Activated gamma-delta T cell (primary cell): Measurements from ENCODE around the gene GXYLT2.

Source experiments
- DNase-seq: peaks from one replicate; lab custom pipeline; 2025; lab: John Stamatoyannopoulos, UW

GXYLT2 gene

DNA sequence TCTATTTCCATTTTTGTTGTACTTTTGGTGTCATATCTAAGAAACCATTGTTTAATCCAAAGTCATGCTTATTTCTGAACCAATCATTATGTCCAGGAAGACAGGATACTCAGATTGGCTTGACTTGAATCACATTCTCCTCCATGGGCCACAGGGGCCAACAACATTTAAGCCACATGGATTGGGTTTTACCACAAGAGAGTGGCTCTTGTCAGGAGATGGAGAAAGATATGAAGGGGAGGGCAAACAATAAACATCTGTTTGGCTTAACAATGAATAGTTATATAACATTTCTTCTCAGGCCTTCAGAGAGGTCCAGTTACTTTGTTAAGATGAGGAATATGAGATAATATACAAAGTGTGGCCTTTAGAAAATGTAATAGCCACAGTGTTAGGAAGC, 44.6 kb downstream of the GXYLT2 start:
- no peak for DNase-seq

DNA sequence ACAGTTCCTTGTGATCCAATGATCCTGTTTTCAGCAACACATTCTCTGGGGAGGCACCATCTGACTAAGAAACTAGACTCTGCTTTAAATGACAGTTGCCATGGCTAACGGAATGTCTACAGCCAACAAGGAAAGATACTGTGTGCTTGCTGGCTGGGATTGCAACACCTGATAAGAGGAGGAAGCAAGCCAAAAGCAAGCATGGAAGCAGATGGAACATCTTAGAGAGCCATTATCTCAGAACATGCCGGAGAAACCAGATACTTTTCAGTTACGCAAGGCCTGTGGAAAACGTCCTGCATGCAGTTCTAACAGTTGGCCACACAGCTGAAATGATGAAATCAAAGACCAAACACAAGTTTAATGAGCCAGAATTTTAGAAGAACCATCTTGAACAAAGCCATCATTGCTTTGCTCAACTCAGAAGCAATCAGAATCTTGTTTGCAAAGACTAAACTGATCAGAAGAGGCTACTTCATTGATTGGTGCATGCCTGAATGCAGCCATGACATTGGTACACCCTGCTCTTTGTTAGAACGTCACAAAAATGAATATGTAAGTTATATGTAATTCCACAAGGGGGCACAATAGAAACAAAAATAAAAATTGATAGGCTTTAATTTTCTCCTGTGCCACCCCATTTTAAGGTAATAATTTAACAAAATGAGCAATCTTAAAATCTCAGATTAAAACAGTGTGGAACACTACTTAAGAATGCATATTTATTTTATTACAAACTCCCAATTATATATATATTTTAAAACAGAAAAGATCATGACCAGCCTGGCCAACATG, 50.8 kb downstream of the GXYLT2 start:
- no peak for DNase-seq

DNA sequence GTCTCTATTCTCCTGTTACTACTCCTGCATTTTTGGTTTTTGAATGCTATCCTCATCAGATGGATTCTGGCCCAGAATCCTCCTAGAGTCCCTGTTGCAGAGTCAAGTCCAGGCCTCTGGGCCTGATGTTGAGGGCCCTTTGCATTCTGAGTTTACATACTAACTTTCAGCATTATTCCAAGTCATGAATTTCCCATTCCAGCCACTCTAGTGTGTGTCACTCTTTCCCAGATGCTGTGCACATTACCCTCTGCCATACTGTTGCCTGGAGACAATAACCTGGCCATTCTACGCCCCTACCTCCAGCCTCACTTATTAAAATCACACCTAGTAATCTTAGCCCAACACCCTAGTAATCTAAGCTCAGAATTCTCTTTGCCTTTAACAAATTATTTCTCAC, 53.4 kb downstream of the GXYLT2 start:
- no peak for DNase-seq

DNA sequence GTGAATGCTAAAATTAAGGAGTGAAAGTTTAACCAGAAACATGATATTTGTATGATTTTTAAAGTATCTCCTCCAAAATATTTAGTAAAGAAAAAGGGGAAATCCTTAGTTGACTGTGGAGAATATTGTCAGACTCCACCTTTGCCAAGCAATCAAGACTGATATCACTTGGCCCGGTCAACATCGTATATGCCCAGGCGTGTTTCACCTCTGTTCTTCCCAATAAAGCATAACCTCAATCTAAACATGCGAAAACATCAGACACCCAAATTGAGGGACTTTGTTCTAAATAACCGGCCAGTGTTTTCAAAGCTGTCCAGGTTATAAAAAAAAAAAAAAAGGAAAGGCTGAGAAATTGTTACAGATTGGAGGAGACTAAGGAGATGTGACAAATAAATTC, 54.6 kb downstream of the GXYLT2 start:
- no peak for DNase-seq

DNA sequence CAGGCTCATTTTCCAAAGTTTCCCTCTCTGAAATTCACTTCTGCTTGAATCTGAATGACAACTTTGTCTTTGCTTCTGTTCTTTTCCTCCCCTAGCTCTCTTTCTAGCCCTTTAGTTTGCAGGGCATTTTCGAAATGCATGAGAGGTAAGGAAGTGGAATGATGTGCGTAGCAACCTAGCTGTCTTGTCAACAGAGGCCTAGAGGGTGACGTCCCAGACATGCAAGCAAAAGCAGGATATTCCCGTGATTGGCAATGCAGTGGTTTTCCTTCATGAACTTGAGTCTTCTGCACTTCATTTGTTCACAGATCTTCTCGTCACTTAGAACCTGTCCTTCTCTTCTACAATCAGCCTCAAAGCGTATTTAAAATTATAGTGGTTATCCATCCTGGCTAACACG, 56.9 kb downstream of the GXYLT2 start:
- no peak for DNase-seq

DNA sequence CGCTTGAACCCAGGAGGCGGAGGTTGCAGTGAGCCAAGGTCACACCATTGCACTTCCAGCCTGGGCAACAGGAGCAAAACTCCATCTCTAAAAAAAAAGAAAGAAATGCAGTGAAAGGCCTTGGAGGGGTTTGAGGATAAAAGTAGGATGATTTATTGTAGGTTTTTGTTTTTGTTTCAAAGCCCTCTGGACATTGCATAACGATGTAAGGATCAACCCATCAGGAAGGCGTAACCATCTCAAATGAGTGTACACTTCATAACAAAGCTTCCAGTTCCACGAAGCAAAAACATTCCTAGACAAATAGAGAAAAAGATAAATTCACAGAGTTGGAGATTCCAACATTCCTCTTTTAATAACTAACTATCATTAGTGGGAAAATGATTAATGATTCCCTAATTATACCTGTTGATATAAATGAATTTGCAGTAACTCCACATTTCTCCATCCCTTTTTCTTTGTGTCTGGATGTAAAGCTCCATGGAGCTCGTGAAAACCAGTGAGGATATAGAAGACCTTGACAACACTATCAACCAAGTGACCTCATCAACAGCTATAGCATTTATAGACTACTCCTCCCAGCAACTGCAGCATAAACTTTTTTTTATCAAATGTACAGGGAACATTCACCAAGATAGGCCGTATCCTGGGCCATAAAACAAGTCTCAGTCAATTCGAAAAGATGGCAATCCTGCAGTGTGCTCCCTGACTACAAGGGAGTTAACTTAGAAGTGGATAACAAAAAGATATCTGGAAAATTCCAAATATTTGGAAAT, 60.1 kb downstream of the GXYLT2 start:
- DNase-seq, result no peak

DNA sequence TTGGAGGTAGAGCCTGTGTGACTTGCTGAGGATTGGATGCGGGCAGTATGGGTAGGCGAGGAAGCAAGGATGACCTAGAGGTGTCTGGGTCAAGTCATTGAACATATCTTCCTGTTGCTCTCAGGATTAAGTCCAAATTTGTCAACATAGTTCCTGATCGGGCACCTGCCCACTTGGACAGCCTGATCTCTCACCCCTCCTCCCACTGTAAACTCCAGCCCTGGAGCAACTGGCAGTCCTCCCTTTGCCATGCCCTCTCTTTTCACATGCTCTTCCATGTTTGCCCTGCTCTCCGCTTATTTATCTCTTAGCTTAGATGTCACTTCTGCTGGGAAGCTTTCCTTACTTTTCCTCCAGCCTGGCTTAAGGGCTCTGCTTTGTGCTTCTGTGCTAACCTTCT, 61.2 kb downstream of the GXYLT2 start:
- DNase-seq, result no peak

DNA sequence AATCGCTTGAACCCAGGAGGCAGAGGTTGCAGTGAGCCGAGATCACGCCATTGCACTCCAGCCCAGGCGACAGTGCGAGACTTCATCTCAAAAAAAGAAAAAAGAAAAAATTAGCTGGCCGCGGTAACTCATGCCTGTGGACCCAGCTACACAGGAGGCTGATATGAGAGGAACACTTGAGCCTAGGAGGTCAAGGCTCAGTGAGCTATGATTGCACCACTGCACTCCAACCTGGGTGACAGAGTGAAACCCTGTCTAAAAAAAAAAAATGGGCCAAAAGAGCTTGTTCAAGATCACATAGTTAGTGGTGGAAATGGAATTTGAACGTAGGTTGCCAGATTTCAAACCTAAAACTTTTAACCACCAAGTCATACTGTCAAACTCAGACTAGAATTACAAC, 62.5 kb downstream of the GXYLT2 start:
- no peak for DNase-seq

DNA sequence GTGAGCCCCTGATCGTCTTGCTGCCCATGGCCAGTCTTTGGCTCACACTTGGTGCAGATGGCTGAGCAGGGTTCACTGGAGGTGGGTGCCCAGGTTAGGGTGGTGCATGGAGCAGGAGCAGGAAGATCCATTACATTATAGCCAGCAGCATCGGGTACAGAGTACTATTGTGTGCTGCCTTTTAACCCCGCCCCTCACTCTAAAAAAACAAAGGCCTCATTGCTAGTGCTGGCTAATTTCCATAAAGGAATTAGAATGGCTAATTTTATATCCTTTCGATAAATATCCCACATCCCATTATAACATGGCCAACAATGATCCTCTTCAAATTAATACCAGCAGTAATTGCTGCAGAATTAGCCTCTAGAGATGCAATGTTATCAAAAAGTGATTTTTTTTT, 63.0 kb downstream of the GXYLT2 start:
- no peak for DNase-seq

DNA sequence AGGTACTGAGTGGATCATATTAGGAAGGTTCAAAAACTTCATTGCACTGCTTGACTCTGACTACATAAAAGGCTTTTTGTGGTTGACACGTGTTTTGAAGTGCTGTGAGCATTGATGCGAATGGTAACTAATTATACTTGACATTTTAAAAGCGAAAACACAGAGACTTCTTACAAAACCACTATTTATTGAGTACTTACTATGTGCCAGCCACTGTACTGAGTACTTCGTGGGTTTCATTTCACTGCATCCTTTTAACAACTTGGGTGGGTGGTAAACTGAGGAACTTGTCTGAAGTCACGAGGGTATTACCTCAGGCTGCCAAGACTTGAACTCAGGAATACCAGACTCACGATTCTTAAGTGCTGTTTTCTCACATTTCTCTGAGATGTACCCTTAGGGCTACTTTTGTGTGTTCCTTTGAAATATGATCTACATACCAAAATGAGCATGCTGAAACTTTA, 63.4 kb downstream of the GXYLT2 start:
- DNase-seq, result no peak

DNA sequence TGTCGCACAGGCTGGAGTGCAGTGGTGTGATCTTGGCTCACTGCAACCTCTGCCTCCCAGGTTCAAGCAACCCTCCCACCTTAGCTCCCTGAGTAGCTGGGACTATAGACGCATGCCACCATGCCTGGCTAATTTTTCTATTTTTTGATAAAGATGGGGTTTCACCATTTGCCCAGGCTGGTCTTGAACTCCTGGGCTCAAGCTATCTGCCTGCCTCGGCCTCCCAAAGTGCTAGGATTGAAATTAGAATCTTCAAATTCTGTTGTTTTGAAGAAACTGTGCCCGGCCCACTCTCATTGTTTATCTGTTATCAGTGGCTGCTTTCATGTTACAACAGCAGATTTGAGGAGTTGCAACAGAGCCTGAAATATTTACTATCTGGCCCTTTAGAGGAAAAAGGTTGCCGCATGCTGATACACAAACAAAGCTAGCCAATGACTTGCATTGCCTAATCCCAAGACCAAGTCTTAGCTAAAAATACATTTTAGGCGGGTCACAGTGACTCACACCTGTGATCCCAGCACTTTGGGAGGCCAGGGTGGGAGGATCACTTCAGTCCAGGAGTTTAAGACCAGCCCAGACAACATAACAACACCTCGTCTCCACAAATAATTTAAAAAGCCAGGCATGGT, 65.6 kb downstream of the GXYLT2 start:
- DNase-seq, result no peak

DNA sequence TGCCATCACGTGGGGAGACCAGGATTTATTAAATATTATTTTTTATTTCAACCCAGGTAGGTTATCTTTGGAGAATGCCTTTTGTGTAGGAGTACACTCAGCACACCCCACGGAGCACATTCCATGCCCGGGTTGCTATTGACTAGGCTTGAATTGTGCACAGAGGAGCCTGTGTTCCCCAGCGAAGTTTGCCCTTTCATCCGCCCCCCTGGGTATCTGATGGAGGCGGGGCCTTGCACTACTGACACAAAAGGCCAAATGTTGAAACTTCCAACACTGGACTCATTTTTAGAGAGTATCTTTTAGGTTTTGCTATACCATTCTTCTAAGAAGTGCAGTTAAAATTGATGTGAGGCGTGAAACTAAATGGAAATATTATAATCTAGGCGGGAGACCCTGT, 69.5 kb downstream of the GXYLT2 start:
- no peak for DNase-seq

DNA sequence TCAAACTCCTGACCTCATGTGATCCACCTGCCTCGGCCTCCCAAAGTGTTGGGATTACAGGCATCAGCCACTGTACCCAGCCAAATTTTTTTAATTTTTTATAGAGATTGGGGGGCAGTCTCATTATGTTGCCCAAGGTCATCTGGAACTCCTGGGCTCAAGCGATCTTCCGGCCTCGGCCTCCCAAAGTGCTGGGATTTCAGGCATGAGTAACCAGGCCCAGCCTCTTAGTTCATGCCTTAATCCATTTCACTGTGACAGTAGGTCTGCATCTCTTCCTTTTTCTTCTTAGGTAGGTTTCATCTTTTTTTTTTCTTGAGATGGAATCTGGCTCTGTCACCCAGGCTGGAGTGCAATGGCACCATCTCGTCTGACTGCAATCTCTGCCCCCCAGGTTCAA, 71.5 kb downstream of the GXYLT2 start:
- DNase-seq, result no peak

DNA sequence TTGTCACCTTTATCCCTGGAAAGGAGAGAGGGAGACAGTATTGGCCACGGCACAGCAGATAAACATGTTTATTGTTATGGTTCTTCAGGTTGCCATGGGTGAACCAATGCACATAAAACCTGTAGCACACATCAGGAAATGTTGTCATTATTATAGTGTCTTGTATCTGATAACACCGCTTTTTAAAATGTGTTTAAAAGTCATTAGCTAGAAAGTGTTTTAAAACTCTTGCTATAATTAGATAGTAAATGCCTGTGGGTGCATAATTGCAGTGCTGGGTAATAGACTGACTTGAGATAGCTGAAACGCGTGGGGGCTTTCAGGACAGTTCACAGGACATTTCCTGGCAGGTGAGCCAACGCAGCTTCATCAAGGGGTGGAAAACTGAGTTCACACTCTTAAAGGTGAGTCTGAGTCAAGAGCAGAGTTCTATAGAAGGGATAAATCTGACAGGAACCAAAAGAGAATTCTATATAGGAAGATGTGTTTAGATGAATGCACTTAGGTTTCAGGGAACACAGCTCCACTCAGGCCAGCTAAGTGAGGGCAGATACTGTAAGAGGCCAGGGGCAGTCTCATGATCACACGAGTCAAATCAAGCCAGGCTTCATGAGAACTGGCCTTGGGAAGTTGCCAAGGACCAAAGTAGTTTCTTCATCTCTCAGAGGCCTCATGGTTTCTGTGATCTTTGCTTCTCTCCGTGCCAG, 73.1 kb downstream of the GXYLT2 start:
- no peak for DNase-seq

DNA sequence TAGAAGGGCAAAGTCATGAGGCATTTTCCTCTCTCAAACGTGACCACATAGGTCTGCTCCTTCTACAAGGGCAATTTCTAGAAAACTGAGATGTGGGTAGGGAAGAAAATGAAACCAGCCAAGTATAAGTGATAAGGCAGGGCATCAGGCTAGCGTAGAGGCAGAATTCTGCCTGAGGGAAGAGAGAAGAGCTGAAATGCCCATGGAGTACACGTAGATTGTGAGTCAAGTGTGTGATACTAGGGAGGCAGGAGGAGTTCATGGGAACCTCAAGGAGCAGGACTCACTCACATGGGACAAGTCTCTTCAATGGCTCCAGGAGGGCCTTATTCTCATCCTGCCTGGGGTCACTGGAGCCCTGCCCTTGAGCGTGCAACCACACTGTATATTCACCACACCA, 73.9 kb downstream of the GXYLT2 start:
- no peak for DNase-seq

DNA sequence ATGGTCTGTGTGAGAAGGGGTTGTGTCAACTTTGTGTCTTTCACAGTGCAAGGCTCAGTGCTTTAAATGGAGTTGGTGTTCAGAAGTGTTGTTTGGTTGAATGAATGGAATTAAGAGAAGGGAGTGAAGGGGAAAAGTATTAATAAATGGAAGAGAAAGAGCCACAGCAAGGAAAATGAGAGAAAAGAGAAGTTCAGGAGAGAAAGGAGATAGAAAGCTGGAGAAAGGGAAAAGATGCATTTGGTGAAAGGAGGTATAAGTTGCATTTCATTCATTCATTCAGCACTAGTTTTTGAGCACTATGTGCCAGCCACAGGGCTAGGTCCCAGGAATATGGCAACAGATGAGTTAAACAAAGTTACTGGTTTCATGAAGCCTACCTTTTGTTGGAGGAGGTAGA, 74.5 kb downstream of the GXYLT2 start:
- no peak for DNase-seq

DNA sequence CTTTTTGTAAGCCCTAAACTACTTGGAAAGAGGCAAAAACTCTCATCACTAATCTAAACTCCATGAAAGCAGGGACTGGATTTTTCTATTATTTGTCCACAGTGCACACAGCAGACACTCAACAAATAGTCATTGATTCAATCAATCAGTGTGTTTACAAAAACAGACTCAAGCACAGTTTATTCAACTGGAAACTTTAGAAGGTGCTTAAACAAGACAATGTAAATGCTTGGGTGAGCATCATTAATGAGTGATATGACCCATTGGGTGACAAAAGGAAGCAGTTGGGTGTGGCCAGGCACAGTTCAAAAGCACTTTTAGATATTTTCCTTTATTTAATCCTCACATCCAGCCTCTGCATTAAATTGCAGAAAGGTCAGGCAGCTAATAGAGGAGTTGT, 76.8 kb downstream of the GXYLT2 start:
- DNase-seq, result no peak

DNA sequence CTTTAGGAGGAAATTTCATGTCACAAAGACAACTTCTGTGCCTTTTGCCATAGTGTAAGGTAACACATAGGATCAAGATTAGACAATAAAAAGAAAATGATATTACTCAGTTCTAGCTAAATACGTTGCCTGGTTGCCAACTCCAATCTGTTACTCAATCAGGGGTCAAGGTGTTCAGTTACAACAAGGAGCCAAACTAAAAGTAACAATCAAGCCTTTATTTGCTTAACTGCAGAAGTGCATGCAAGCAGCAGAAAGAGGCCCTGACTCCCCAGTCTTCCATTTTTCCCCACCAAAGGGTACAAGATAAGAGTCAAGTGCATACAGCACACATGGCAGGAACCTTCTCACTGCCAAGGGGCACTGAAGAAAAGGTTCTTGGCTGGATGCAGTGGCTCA, 80.4 kb downstream of the GXYLT2 start:
- no peak for DNase-seq

DNA sequence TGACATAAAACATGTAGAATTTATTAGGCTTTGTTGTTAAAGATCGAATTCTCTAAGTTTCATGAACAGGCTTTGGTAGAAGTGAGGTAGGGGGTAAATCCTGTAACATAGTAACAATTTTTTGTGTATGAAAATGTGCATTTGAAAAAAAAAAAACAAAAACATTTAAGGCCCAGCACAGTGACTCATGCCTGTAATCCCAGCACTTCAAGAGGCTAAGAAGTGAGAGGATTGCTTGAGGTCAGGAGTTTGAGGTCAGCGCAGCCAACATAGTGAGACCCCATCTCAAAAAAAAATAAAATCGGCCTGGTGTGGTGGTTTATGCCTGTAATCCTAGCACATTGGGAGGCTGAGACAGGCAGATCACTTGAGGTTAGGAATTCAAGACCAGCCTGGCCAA, 81.9 kb downstream of the GXYLT2 start:
- DNase-seq, result no peak

DNA sequence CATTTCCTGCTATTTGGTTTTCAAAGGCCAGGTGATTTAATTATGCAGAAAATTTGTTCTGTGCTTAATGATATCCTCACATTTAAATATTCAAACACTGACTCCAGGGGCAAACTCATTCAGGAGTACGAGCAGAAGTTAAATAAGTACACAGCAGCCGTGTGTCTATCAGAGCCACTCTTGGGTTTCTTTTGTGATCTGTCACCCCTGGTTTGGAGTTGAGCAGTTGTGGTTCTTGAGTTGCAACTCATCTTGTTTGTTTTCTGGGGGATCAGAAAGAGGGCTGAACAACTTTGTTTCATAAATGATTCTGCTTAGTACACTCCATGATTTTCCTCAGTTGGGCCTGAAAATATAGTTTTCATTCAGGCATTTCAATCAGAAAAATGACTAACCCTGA, 83.1 kb downstream of the GXYLT2 start:
- DNase-seq, result no peak

DNA sequence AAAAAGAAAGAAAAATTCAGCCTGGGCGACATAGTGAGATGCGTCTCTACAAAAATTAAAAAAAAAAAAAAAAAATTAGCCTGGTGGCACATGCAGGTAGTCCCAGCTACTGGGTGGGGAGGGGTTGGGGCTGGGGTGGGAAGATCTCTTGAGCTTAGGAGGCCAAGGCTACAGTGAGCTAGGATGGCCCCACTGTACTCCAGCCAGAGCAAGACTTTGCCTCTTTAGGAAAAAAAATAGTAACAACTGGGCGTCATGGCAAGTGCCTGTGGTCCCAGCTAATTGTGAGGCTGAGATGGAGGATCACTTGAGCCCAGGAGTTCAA, 84.8 kb downstream of the GXYLT2 start:
- no peak for DNase-seq

DNA sequence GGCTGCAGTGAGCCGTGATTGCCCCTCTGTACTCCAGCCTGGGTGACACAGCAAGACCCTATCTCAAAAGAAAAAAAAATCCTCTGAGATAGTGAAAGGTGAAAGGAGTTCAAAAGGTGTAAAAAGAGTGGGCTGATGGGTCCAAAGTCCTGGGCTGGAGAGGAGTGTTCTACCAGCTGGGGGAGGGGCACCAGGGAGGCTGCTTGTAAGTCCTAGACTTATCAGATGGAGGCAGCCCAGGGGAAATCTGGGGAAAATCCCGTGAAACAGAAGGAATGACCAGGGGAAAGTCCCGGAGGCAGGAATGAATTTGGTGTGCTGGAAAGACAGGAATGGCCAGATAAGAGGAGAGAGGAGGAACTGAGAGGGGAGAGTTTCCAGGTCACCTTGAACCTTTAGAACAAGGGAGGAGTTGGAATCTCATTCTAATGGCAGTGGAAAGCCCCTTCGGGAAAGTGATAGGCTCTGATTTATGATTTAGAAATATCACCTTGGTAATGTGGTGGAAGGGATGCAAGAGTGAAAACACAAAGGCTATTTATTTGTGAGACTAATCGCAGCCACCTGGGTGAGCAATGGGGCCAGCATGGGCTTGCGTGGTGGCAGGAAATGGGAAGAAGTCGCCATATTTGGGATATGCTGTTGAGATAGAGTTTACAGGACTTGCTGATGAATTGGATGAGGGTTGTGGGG, 85.3 kb downstream of the GXYLT2 start:
- DNase-seq, result no peak
